Measurements from ENCODE around the gene PLXDC2.
A peak's percentile ranks its signal among the peaks of the same experiment; 100 is the strongest.

Gene PLXDC2

GRCh38 chr10:19919671-19920070 lies 103.4 kb downstream of the PLXDC2 start:
- DNase-seq (ENCODE audit: low read depth), result no peak
- TF ChIP-seq, protein P1, sequence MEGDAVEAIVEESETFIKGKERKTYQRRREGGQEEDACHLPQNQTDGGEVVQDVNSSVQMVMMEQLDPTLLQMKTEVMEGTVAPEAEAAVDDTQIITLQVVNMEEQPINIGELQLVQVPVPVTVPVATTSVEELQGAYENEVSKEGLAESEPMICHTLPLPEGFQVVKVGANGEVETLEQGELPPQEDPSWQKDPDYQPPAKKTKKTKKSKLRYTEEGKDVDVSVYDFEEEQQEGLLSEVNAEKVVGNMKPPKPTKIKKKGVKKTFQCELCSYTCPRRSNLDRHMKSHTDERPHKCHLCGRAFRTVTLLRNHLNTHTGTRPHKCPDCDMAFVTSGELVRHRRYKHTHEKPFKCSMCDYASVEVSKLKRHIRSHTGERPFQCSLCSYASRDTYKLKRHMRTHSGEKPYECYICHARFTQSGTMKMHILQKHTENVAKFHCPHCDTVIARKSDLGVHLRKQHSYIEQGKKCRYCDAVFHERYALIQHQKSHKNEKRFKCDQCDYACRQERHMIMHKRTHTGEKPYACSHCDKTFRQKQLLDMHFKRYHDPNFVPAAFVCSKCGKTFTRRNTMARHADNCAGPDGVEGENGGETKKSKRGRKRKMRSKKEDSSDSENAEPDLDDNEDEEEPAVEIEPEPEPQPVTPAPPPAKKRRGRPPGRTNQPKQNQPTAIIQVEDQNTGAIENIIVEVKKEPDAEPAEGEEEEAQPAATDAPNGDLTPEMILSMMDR (conservative IDR thresholded peaks at IDR 0.05; ENCODE audit: low read depth, low read length), result no peak
- H3K4me3 ChIP-seq (ENCODE audit: low read length), result no peak overlapping the region

- H3K4me3 ChIP-seq (ENCODE audit: low read length), result no peak overlapping the region
- DNase-seq (ENCODE audit: low read depth), result no peak
- TF ChIP-seq, protein P1 (conservative IDR thresholded peaks at IDR 0.05; ENCODE audit: low read depth, low read length), result no peak
These were observed 104.0 kb downstream of the PLXDC2 start for GRCh38 chr10:19920075-19920726.

GRCh38 chr10:19921300-19922140 lies 105.3 kb downstream of the PLXDC2 start:
- DNase-seq (ENCODE audit: low read depth), result peak; percentile 88
- no peak overlapping the region for H3K4me3 ChIP-seq (ENCODE audit: low read length)
- TF ChIP-seq, protein P1 (conservative IDR thresholded peaks at IDR 0.05; ENCODE audit: low read depth, low read length), result no peak

DNA sequence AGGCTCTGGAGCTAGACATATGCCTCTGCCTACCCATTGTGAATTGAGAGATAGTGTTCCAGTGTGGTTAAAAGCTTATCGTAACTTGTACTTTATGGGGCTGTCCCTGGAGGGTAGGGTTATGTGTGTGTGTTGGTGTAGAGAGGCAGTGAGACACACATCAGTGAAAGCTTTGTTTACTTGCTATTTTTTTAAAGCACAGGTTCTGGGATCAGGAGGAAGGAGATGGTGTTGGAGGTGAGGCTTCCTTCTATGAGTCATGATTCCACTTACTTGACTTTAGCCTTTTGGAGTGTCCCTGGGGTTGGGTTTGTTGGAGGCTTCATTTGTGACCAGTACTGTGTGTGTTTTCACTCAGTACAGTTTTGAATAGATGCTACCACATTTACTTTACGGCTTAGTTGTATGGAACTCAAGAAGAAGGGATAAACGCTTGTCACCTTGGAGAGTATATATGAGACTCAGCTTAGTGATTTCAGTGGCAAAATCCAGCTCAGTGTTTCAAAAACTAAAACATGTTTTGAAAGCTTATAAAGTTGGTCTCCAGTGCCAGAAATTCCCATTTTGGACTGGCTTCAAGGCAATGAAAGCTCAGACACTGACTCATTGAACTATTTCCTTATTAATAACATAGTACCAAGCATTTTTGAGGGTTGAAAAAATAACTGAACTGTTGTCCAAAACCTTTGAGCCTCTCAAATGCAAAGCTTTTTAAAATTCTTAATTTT lies 106.2 kb downstream of the PLXDC2 start:
- no peak overlapping the region for H3K4me3 ChIP-seq (ENCODE audit: low read length)
- peak; percentile 92 for DNase-seq (ENCODE audit: low read depth)

DNA sequence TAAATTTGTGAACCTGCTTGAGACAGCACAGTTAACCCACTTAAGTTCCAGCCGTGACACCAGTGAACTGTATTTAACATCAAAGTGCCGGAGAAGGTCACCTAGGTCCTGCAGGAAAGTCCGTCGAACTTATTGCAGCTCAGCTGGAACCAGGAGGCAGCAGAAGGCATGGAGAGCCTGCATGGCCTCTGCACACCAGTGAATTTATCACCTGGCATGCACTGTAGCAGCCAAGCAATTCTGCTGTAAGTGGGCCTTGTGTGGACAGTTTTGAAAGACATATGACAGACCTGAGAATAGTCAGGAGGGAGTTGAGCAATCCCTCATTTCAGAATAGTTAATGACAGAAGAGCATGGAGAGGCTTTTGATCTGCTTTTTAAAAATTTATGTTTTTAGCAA lies 108.8 kb downstream of the PLXDC2 start:
- DNase-seq (ENCODE audit: low read depth), result no peak
- TF ChIP-seq, protein P1 (conservative IDR thresholded peaks at IDR 0.05; ENCODE audit: low read depth, low read length), result no peak
- H3K4me3 ChIP-seq (ENCODE audit: low read length), result no peak overlapping the region

More for the DNA sequence above, 106.2 kb downstream of the PLXDC2 start:
- TF ChIP-seq, protein P1 (conservative IDR thresholded peaks at IDR 0.05; ENCODE audit: low read depth, low read length), result no peak

DNA sequence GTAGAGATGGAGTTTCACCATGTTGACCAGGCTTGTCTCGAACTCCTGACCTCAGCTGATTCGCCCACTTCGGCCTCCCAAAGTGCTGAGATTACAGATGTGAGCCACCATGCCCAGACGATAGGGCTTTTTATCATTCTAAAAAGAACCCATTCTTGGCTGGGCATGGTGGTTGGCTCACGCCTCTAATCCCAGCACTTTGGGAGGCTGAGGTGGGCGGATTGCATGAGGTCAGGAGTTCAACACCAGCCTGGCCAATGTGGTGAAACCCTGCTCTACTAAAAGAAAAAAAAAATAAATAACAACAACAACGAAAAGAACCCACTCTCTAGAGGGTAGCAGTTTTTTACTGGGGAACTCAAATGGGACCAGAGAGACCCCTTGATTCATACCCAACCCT lies 112.7 kb downstream of the PLXDC2 start:
- DNase-seq (ENCODE audit: low read depth), result no peak
- no peak overlapping the region for H3K4me3 ChIP-seq (ENCODE audit: low read length)
- TF ChIP-seq, protein P1 (conservative IDR thresholded peaks at IDR 0.05; ENCODE audit: low read depth, low read length), result no peak
